Spleen (tissue), 7 donors: ENCODE results near the gene SELENOI.

Source experiments
- POLR2A ChIP-seq, 3 donors: fragments of 450-650 bp; IDR thresholded peaks; one replicate each; pipeline ENCODE4 v1.5.1; 2017; ENCODE audit warnings: antibody characterized with exemption in 3 of 3, mild to moderate bottlenecking in 1 of 3
- POLR2AphosphoS5 ChIP-seq, 3 donors: sonication (generic); formaldehyde crosslinking; IDR thresholded peaks; one replicate each; pipeline ENCODE4 v1.5.1; 2017; ENCODE audit warnings: antibody characterized with exemption in 3 of 3
- TF ChIP-seq, protein P1 (sequence below), 11 experiments: fragments of 200-600 bp in 7 of 11; fragments of 450-650 bp in 4 of 11; sonication (generic) in 4 of 11; IDR thresholded peaks in 8 of 11; conservative IDR thresholded peaks in 3 of 11; 1 replicate in 7 of 11; 2 replicates in 4 of 11; pipeline versions ENCODE4 v1.4.0 to v1.8.0; 2016 to 2021; ENCODE audit warnings: antibody characterized with exemption in 11 of 11, inconsistent platforms in 4 of 11, mild to moderate bottlenecking in 1 of 11
- donor health status: DM: no; HTN: no; CAD: no; lungs with moderate emphysema.
- donor health status: DM: no; HTN: no; CAD: no.
- donor health status: DM: no; HTN: no; CAD: no.

DNA sequence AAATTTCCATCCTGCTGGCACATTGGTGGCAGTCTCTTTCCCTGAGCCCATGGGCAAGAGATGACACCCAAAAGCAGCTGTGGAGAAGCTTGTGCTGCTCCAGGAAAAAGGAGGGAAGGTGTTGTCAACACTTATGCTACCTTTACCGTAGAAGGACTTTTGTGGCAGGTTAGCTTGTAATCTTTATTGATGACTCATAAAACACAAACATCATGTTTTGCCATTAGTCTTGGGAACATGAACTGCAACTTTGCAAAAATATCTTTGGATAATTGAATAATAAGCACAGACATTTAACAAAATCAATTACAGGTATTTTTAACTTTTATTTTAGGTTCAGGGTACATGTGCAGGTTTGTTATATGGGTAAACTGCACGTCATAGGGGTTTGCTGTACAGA lies 89.2 kb downstream of the SELENOI start:
- TF ChIP-seq POLR2AphosphoS5 (IDR thresholded peaks at IDR 0.05) (no peak), POLR2A (IDR thresholded peaks at IDR 0.05) (no peak)
- TF ChIP-seq, protein P1, sequence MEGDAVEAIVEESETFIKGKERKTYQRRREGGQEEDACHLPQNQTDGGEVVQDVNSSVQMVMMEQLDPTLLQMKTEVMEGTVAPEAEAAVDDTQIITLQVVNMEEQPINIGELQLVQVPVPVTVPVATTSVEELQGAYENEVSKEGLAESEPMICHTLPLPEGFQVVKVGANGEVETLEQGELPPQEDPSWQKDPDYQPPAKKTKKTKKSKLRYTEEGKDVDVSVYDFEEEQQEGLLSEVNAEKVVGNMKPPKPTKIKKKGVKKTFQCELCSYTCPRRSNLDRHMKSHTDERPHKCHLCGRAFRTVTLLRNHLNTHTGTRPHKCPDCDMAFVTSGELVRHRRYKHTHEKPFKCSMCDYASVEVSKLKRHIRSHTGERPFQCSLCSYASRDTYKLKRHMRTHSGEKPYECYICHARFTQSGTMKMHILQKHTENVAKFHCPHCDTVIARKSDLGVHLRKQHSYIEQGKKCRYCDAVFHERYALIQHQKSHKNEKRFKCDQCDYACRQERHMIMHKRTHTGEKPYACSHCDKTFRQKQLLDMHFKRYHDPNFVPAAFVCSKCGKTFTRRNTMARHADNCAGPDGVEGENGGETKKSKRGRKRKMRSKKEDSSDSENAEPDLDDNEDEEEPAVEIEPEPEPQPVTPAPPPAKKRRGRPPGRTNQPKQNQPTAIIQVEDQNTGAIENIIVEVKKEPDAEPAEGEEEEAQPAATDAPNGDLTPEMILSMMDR (IDR thresholded peaks at IDR 0.05 in 8 of 11, conservative IDR thresholded peaks at IDR 0.05 in 3 of 11) = no peak
